Left forelimb (tissue), 1 donor: ENCODE measurements around the gene ZNF496.
"Not testable (repeated sequence)": the region's sequence is repeated elsewhere in the genome, so short reads cannot be mapped to it uniquely, and the experiment has no call there.

ENCODE experiments used
- DNase-seq: peaks from one replicate; pipeline ENCODE4 v3.0.0-alpha.2; 2018; ENCODE audit warnings: low spot score

ZNF496 gene

DNA sequence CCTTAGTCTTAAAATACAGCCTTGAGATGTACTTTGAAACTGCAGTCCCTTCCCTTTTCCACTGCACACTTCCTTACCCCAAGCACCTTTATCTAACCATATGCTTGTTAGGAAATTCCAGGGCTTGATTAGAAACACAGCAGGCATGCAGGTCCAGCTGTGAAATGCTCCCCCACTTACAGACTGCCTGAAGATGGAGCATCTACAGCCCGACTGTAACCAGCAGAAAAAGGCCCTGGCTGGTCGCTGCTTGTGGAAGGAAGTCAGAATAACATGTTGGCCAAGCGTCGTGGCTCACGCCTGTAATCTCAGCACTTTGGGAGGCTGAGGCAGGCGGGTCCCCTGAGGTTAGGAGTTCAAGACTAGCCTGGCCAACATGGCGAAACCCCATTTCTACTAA lies 38.6 kb downstream of the ZNF496 start:
- no peak for DNase-seq

DNA sequence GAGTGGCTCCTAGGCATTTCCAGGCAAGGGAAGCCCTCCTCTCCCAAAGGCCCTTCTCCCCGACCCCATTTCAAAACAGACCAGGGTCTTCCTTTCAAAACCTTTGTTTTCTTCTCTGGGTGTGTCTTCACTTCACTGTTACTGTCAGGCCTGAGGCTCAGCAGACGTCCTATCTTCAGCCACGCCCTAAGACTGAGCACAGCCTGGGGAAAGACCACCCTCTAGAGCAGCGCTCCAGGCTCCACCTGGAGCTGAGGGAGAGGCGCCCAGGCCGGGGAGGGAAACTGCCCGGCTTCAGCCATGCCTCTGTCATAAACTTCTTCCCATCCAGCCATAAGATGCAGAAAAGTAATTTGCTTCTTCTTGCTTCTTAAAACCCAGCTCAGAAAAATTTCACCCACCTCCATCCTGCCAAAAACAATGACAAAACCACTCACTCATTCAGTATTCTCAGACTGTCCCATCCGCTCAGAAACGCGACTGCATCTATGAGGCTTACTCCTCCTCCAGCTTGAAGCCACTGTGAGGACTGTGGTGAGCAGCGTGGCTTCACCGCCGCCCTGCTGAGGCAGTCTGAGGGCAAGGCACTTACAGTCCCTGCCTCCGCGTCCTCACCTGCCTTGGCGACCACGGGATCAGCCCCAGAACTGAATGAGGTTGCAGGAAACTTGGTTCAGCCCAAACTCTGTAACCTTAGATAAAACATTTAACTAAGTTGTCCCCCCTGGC lies 39.7 kb downstream of the ZNF496 start:
- DNase-seq, result no peak

DNA sequence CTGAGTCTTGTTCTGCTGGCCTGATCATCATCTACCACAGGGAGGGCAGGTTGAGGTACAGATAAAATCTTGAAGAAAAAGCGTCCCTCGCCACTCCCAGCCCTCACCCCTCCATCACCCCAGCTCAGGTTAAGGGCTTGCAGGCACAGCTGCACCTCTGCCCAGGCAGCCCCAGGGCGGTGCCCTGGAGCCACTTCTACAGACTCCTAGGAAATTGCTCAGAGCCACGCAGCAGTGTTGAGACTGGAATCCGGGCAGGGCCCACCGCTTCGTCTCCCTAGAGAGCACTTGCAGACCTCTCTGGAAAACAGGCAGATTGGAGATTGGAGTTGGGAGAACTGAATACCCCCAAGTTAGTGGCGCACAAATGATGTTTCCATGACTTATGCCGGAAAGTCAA lies 40.5 kb downstream of the ZNF496 start:
- DNase-seq, result no peak

DNA sequence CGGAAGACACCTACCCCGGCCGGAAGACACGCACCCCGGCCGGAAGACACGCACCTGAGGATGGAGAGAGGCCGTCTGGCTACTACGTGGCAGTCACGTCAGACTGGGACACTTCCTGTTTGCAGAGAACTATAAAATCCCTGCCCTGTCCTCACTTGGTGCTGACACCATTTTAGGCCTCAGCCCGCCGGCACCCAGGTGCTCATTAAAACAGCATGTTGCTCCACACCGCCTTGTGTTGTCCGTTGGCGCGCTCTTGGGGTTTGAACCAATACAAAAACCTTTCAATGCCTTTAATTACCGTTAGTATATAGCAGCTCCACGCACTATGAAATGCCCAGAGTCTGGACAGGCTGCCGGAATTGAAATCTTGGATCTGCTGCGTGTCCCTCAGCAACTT lies 41.1 kb downstream of the ZNF496 start:
- DNase-seq, result no peak

DNA sequence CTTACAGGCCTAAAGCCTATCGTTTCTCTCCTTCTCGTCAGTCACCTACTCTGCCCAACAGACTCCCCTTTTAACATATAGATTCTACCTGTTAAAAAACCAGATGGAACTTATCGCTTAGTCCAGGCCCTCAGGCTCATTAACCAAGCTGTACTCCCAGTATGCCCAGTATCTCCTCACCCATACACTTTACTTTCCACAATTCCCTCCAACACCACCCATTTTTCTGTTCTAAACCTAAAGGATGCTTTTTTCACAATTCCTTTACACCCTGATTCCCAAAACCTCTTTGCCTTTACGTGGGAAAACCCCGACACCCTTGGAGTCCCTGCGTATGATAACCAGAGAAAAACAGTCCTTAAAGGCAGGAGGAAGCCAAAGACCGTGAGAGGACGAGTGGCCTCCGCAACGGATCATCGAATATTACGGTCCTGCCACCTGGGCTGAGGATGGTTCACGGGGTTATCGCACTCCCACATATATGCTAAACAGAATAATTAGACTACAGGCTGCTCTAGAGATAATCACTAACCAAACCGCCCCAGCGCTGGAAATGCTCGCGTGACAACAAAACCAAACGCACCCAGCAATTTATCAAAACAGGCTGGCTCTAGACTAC lies 42.3 kb downstream of the ZNF496 start:
- not testable (repeated sequence) for DNase-seq

DNA sequence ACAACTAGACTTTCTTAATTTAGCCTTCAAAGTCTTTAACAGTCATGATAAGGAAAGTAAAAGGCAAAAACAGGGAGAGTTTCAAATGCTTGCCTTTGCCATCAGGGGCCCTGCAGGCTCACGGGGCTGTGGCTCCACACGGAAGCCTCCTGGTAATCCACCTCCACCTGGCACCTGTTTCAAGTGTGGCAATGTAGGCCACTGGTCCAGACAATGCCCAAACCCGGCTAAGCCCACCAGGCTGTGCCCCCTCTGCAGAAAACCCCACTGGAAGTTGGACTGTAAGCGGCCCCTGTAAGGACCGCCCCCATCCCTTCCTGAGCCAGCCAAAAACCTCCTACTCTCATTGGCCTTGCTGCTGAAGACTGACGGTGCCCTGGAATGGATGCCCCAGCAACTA lies 43.3 kb downstream of the ZNF496 start:
- DNase-seq, result no peak

DNA sequence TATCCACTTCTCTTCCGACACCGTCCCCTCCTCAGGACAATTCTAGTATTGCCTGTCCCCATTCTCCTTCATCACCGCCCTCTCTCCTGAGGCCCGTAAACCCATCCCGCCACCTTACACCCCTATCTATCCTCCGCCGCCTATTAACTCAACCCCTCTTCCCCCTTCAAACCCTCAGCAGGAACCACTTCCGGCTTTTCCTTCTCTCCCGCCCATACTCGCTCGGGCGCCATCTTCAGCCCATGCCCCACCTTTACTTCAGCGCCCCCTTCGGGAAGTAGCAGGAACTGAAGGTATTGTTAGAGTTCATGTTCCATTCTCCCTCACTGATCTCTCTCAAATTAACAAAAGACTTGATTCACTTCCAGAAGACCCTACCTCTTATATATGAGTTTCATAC lies 44.2 kb downstream of the ZNF496 start:
- no peak for DNase-seq

DNA sequence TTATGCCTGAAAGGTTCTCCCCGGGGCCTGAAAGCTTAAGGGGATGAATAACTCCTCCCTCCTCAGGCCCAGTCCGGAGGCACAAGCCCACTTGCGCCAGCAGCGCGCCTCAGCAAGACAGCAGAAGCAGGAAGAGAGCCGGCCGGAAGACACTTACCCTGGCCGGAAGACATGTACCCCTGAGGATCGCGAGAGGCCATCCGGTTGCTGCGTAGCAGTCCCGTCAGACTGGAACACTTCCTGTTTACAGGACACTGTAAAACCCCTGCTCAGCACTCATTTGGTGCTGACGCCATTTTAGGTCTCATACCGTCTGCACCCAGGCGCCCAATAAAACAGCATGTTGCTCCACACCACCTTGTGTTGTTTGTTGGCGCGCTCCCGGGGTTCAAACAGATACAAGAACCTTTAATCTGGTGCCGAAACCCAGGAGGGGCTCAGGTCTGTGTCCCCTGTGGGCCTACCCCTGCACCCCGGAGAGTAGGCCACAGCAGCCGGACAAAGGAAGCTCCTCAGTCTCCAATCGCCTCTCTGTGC lies 45.5 kb downstream of the ZNF496 start:
- DNase-seq, result no peak

DNA sequence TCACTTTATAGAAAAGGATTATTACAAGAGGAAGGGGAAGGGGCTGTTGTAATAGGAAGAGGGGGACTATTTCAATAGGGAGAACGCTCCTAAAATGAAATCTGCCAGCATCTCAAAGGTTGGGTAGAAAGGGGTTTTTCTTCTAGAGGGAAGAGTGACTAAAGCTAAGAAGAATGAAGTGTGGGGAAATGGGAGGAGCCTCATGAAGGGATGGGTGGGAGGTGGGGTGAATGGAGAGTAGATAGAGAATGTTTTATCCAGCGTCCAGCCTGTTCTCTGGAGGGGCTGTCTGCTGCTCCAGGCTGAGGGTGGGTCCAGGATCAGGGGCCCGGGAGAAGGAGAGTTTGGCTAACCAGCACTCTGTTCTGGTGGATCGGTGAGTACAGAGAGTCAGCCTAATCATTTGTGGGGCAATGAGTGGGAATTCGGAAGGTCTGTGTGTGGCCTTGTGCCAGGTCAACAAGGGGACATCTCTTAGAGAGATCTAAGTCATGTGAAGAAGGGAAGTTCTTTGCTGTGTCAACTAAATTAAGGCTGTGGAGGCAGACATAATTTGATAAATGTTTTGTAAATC lies 50.6 kb downstream of the ZNF496 start:
- no peak for DNase-seq

DNA sequence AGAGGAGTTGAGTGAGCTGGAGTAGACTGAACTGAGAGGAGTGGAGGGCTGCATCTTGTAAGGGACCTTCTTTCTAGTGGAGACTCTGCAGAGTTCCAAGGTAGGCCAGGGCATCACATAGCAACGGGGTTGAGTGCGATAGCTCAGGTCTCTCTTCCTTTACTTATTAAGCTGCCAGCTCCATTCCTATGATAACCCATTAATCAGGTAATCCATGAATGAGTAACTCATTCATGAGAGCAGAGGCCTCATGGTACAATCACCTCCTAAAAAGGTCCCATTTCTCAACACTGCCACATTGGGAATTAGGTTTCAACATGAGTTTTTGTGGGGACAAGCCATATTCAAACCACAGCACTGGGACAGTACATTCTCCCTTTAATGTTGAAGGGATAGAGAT lies 54.5 kb downstream of the ZNF496 start:
- no peak for DNase-seq

DNA sequence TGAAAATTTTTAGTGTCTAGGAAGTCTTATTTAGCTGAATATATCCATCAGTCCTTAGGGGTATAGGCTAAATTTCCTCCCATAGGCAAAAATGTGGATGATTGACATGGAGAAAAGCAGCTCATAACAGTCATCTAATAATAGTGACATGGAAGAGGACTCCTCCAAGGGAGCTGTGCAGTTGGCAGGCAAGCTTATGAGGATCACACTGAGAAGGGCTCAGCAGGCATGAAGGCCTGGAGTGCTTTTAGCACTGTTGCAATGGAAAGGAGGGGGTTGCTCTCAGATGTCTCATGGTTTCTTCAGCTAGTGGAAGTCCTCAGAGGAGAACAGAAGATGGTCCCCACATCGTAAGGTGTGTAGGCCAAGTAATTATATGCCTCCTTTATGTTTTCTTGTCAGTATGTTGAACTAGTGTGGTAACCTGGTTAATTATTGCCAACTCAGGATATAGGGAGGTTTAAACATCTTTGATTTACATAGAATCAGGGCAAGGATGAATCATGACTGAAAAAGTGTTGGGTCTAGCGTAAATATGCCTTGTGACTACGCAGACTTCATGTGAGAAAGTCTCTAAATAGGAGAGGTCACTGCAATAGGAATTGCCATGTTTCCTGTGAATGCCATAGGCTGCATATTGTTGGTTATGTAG lies 56.9 kb downstream of the ZNF496 start:
- no peak for DNase-seq

DNA sequence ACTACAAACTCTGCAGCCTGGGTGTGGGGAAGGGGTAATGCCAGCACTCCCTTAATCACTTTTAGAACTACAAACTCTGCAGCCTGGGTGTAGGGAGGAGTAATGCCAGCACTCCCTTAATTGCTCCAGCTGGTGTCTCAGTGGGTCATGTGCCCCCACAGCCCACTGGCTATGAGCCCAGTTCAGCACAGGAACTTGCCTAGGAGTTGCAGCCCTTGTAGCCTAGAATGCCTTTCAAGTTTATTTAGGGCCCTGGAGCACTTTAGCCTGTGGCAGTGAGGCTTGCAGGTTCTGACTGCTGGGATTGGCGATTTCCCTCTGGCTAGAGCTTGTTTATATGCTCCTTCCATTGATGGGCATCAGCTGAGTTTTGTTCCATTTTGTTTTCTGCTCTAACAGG lies 58.7 kb downstream of the ZNF496 start:
- no peak for DNase-seq

DNA sequence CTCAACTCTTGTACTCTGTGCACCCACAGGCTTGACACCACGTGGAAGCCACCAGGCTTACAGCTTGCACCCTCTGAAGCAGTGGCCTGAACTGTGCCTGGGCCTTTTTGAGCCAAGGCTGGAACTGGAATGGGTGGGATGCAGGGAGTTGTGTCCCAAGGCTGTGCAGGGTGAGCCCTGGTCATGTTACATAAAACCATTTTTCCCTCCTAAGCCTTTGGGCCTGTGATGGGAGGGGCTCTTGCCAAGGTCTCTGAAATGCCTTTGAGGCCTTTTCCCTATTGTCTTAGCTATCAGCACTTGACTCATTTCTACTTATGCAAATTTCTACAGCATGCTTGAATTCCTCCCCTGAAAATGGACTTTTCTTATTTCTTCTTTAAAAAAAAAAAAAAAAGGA lies 61.7 kb downstream of the ZNF496 start:
- no peak for DNase-seq

DNA sequence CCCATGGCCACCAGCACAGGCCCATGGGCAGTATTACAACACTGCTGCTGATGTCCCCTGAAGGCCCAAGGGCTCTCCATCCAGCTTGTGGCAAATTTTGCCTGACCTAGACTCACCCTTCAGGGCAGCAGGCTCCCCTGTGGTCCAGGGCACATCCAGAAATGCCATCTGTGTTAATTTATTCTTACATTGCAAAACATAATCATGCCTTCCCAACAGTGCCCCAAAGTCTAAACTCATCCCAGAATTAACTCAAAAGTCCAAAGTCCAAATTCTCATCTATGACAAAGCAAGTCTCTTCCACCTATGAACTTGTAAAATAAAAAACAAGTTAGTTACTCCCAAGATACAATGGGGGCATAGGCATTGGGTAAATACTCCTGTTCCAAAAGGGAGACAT lies 62.5 kb downstream of the ZNF496 start:
- DNase-seq, result no peak

DNA sequence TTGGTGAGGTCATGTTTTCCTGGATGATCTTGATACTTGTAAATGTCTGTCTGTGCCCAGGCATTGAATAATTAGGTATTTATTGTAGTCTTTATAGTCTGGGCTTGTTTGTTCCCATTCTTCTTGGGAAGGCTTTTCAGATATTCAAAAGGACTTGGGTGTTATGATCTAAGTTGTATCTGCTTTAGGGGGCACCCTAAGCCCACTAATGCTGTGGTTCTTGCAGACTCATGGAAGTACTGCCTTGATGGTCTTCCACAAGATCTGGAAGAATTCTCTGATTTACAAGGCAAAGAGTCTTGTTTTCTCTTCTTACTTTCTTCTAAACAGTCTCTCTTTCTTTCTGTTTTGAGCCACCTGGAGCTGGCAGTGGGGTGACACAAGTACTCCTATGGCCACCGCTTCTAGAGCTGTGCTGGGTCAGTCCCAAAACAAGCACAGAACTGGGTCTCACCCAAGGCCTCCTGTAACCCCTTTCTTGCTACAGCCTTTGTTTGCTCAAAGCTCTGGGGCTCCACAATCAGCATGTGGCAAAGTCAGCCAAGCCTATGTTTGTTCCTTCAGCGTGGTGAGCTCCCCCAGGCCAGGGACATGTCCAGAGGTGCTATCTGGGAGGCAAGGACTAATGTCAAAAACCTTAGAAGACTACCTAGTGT lies 63.1 kb downstream of the ZNF496 start:
- no peak for DNase-seq

DNA sequence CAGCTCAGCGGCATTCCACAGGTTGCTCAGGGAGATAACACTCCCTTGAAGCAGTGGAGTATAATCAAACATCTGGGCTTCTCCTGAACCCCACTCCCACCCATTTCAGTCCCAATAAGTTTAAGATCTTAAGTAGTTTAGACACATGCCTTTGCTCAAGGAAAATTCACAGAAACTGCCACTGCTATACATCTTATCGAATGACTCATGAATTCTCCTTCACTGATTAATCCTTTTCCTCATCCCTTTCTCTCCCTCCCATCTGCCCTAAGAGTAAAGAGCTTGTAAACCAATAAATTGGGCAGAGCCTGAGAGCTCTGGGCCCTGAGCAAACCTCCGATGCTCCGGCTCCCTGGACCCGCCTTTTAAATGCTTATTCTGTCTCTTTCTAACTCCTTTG lies 65.6 kb downstream of the ZNF496 start:
- no peak for DNase-seq

DNA sequence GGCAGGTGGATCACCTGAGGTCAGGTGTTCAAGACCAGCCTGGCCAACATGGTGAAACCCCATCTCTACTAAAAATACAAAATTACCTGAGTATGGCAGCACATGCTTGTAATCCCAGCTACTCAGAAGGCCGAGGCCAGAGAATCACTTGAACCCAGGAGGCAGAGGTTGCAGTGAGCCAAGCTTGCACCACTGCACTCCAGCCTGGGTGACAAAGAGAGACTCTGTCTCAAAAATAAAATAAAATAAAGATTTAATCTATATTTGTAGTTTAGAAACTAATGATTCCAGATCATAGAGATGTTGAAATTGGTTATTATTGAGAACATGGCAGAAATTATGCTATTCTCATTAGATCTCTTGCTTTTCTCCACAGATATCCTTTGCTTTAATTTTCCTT lies 75.9 kb downstream of the ZNF496 start, which contains the start of gene VN1R5:
TSS of gene VN1R5 (plus strand) at position 301 of the 400 bp plus-strand sequence.
- DNase-seq, result not testable (repeated sequence)

DNA sequence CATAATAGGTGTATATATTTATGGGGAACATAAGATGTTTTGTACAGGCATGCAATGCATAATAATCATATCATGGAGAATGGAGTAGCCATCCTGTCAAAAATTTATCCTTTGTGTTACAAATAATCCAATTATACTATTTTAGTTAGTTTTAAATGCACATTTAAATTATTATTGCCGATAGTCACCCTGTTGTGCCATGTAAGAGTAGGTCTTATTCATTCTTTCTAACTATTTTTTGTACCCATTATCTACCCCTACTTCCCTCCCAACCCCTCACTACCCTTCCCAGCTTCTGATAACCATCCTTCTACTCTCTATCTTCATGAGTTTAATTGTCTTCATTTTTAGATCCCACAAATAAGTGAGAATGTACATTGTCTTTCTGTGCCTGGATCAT lies 84.1 kb downstream of the ZNF496 start:
- no peak for DNase-seq
